Nucleus accumbens (tissue), 56 donors: ENCODE results near the gene HS6ST3.
A peak's percentile ranks its signal among the peaks of the same experiment; 100 is the strongest.
"Not testable (repeated sequence)": the region's sequence is repeated elsewhere in the genome, so short reads cannot be mapped to it uniquely, and the experiment has no call there.

Source experiments
- DNase-seq, 56 donors: peaks; one replicate each; lab custom pipeline; 2025; lab: John Stamatoyannopoulos, UW

HS6ST3 gene

GRCh38 chr13:96771486-96772367 is 681.8 kb downstream of the HS6ST3 start:
- DNase-seq: no peak

- no peak for DNase-seq
Observed at GRCh38 chr13:96772426-96772825, 682.5 kb downstream of the HS6ST3 start.

- DNase-seq: not testable (repeated sequence)
Observed at GRCh38 chr13:96778302-96778701, 688.4 kb downstream of the HS6ST3 start.

GRCh38 chr13:96779691-96780090 is 689.8 kb downstream of the HS6ST3 start:
- no peak for DNase-seq

GRCh38 chr13:96780105-96780504 is 690.2 kb downstream of the HS6ST3 start:
- DNase-seq: no peak

- peak in 48 of 56 donors; percentile 4 to 82 (median 34) for DNase-seq
Observed at GRCh38 chr13:96781141-96781540, 691.2 kb downstream of the HS6ST3 start.

GRCh38 chr13:96782186-96782585 is 692.3 kb downstream of the HS6ST3 start:
- DNase-seq: no peak

GRCh38 chr13:96783057-96783456 is 693.1 kb downstream of the HS6ST3 start:
- no peak for DNase-seq

- no peak for DNase-seq
Observed at GRCh38 chr13:96783511-96783910, 693.6 kb downstream of the HS6ST3 start.

GRCh38 chr13:96785986-96786385 is 696.1 kb downstream of the HS6ST3 start:
- DNase-seq: peak in 5 of 56 donors; percentile 1 to 9 (median 3)

GRCh38 chr13:96792188-96792587 is 702.3 kb downstream of the HS6ST3 start:
- no peak for DNase-seq

GRCh38 chr13:96792736-96793403 is 703.0 kb downstream of the HS6ST3 start:
- DNase-seq: no peak

GRCh38 chr13:96793404-96793755 is 703.5 kb downstream of the HS6ST3 start:
- DNase-seq: no peak

GRCh38 chr13:96794669-96795068 is 704.8 kb downstream of the HS6ST3 start:
- no peak for DNase-seq

- no peak for DNase-seq
Observed at GRCh38 chr13:96795670-96796069, 705.8 kb downstream of the HS6ST3 start.

GRCh38 chr13:96796091-96796633 is 706.3 kb downstream of the HS6ST3 start:
- DNase-seq: no peak

- DNase-seq: no peak
Observed at GRCh38 chr13:96797136-96797535, 707.2 kb downstream of the HS6ST3 start.

GRCh38 chr13:96803456-96804100 is 713.7 kb downstream of the HS6ST3 start:
- DNase-seq: no peak

- DNase-seq: no peak
Observed at GRCh38 chr13:96804174-96804573, 714.3 kb downstream of the HS6ST3 start.

- DNase-seq: no peak
Observed at GRCh38 chr13:96806746-96807145, 716.8 kb downstream of the HS6ST3 start.
